Peyer's patch (tissue), 4 donors: Measurements from ENCODE around the gene PDSS2.

Experiments used
- CTCF ChIP-seq, 6 experiments: fragments of 450-650 bp in 4 of 6; fragments of 200-600 bp in 2 of 6; sonication (generic) in 1 of 6; IDR thresholded peaks; one replicate each; pipeline ENCODE4 v1.5.1; 2017 to 2019; ENCODE audit warnings: antibody characterized with exemption in 6 of 6, mild to moderate bottlenecking in 3 of 6, moderate library complexity in 1 of 6
- POLR2A ChIP-seq, 2 donors: fragments of 450-650 bp; IDR thresholded peaks; one replicate each; pipeline ENCODE4 v1.5.1; 2017; ENCODE audit warnings: antibody characterized with exemption in 2 of 2, mild to moderate bottlenecking in 2 of 2, moderate library complexity in 2 of 2

- TF ChIP-seq CTCF (IDR thresholded peaks at IDR 0.05), result no peak
- TF ChIP-seq POLR2A (IDR thresholded peaks at IDR 0.05), result no peak
Observed at GRCh38 chr6:107275330-107275865, 184.0 kb downstream of the PDSS2 start.
